Activated T-helper 17 cell treated with anti-CD3 and anti-CD28 coated beads, Interleukin-2, amount 50 U/mL, for 72 hours (primary cell): ENCODE results near the gene KRT34. TPM values are rescaled to one million over a fixed set of nuclear protein-coding genes. Genes with fewer than 3 reads are reported as not detected.
"Not testable (repeated sequence)": the region's sequence is repeated elsewhere in the genome, so short reads cannot be mapped to it uniquely, and the experiment has no call there.

Source experiments
- ATAC-seq: fragments of 150-1000 bp; cut with Tn5 transposase; replicated peaks from 2 replicates; pipeline ENCODE4 v1.10.0; 2021; ENCODE audit warnings: mild to moderate bottlenecking, moderate library complexity
- H3K27ac Mint-ChIP-seq: one replicate; pipeline ENCODE4 v1.8.0; 2022; ENCODE audit warnings: mixed read lengths
- H3K27me3 Mint-ChIP-seq: one replicate; pipeline ENCODE4 v1.8.0; 2022; ENCODE audit warnings: mixed read lengths
- H3K36me3 Mint-ChIP-seq: one replicate; pipeline ENCODE4 v1.8.0; 2022; ENCODE audit warnings: low read depth, mild to moderate bottlenecking, mixed read lengths
- H3K4me1 Mint-ChIP-seq: one replicate; pipeline ENCODE4 v1.8.0; 2022; ENCODE audit warnings: mixed read lengths
- H3K4me3 Mint-ChIP-seq: one replicate; pipeline ENCODE4 v1.8.0; 2022; ENCODE audit warnings: mild to moderate bottlenecking, mixed read lengths
- H3K9me3 Mint-ChIP-seq: one replicate; pipeline ENCODE4 v1.8.0; 2022; ENCODE audit warnings: mixed read lengths
- total RNA-seq, 2 donors: library from RNA; stranded (reverse); gene quantifications; one replicate each; pipeline ENCODE4 v1.2.3, GENCODE V29; 2022

The KRT34 gene
- total RNA-seq, 2 donors from 2014 or later, result not detected

- Mint-ChIP-seq H3K27me3 (peaks cover 4% of the 10 kb centered on the region), H3K27ac (no peak overlapping the region), H3K4me3 (no peak overlapping the region), H3K4me1 (no peaks in the 10 kb centered on the region), H3K36me3 (no peaks in the 10 kb centered on the region), H3K9me3 (no peaks in the 10 kb centered on the region)
- no peak for ATAC-seq
These were observed 11.7 kb upstream of the KRT34 start for GRCh38 chr17:41393826-41394225.

DNA sequence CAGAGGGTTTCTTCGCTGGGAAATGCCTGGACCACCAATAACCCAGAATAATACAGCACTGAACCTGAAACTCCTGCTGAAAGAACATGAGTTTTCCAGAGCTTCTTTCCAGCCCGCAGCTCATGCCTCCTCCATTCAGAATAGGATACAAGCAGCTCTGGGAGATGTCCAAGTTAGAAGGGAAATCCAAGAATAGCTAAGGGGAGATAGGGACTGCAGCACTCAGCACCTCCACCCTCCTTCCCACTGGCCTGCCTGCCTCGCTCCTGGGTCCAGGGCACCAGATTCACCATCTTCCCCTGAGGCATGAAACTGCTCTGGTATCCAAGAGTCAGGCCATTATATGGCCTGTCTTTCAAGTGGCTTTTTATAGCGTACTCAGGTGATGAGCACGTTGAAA is 11.2 kb upstream of the KRT34 start:
- Mint-ChIP-seq H3K9me3 (no peaks in the 10 kb centered on the region), H3K27ac (peak overlapping the region; percentile 46), H3K4me1 (peaks cover 4% of the 10 kb centered on the region), H3K4me3 (no peak overlapping the region), H3K27me3 (peaks cover 4% of the 10 kb centered on the region), H3K36me3 (no peaks in the 10 kb centered on the region)
- ATAC-seq, result no peak

DNA sequence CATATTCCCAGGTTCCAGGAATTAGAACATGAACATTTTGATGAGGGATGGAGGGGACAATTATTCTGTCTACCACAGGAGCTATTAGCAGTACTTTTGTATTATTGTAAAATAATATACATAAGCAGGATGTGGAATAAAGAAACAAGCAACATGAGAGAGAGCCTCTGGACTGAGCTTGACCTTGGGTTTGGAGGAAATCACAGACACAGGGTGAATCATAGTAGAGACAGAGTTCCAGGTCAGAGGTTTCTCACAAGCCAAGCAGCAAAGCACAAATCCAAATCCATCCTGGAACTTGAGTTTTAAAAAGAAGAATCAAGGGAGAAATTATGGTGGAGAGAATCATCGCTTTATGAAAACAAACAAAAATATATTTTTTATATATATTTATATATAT is 10.2 kb upstream of the KRT34 start:
- no peak for ATAC-seq
- Mint-ChIP-seq H3K4me3 (no peak overlapping the region), H3K27me3 (peaks cover 4% of the 10 kb centered on the region), H3K27ac (no peak overlapping the region), H3K4me1 (peaks cover 5% of the 10 kb centered on the region), H3K36me3 (no peaks in the 10 kb centered on the region), H3K9me3 (no peaks in the 10 kb centered on the region)

- Mint-ChIP-seq H3K9me3 (peaks cover 3% of the 10 kb centered on the region), H3K27me3 (peaks cover 4% of the 10 kb centered on the region), H3K36me3 (no peaks in the 10 kb centered on the region), H3K27ac (no peak overlapping the region), H3K4me1 (peaks cover 5% of the 10 kb centered on the region), H3K4me3 (no peak overlapping the region)
- no peak for ATAC-seq
These were observed 9.4 kb upstream of the KRT34 start for GRCh38 chr17:41391535-41391934.

- ATAC-seq, result no peak
- peaks cover 7% of the 10 kb centered on the region for H3K27me3 Mint-ChIP-seq
- H3K36me3 Mint-ChIP-seq, result no peaks in the 10 kb centered on the region
- H3K4me1 Mint-ChIP-seq, result peaks cover 5% of the 10 kb centered on the region
- H3K27ac Mint-ChIP-seq, result no peak overlapping the region
- peaks cover 7% of the 10 kb centered on the region for H3K9me3 Mint-ChIP-seq
- H3K4me3 Mint-ChIP-seq, result no peak overlapping the region
These were observed 8.4 kb upstream of the KRT34 start for GRCh38 chr17:41390411-41390938.

GRCh38 chr17:41387670-41388069 is 5.6 kb upstream of the KRT34 start:
- H3K27me3 Mint-ChIP-seq, result peaks cover 7% of the 10 kb centered on the region
- no peak overlapping the region for H3K27ac Mint-ChIP-seq
- ATAC-seq, result no peak
- H3K36me3 Mint-ChIP-seq, result no peaks in the 10 kb centered on the region
- H3K9me3 Mint-ChIP-seq, result peaks cover 7% of the 10 kb centered on the region
- H3K4me1 Mint-ChIP-seq, result peaks cover 5% of the 10 kb centered on the region
- H3K4me3 Mint-ChIP-seq, result no peak overlapping the region

DNA sequence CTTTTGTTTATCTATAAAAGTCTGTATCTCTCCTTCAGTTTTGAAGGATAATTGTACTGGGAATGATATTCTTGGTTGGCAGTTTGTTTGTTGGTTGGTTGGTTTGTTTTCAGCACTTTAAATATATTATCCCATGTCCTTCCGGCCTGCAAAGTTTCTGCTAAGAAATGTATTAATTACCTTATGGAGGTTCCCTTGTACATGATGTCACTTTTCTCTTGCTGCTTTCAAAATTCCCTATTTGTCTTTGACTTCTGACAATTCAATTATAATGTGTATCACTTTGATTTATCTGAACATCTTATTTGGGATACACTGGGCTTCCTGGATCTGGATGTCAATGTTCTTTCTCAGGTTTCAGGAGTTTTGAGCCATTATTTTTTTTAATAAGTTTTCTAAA is 4.1 kb upstream of the KRT34 start:
- Mint-ChIP-seq H3K27me3 (peaks cover 7% of the 10 kb centered on the region), H3K36me3 (no peaks in the 10 kb centered on the region), H3K27ac (no peak overlapping the region), H3K4me1 (peaks cover 5% of the 10 kb centered on the region), H3K9me3 (peaks cover 7% of the 10 kb centered on the region), H3K4me3 (no peak overlapping the region)
- no peak for ATAC-seq

- Mint-ChIP-seq H3K36me3 (no peaks in the 10 kb centered on the region), H3K4me3 (no peak overlapping the region), H3K4me1 (peaks cover 4% of the 10 kb centered on the region), H3K27me3 (peaks cover 3% of the 10 kb centered on the region), H3K9me3 (peaks cover 7% of the 10 kb centered on the region), H3K27ac (no peak overlapping the region)
- ATAC-seq, result no peak
These were observed 1.6 kb upstream of the KRT34 start for GRCh38 chr17:41383690-41384089.

GRCh38 chr17:41382394-41382793 is 288 bp upstream of the KRT34 start:
- H3K4me3 Mint-ChIP-seq, result no peak overlapping the region

GRCh38 chr17:41380091-41380490 is 2.0 kb downstream of the KRT34 start:
- not testable (repeated sequence) for H3K9me3 Mint-ChIP-seq, H3K36me3 Mint-ChIP-seq, H3K27me3 Mint-ChIP-seq, H3K4me3 Mint-ChIP-seq, H3K27ac Mint-ChIP-seq, H3K4me1 Mint-ChIP-seq, ATAC-seq

More at GRCh38 chr17:41382394-41382793, 288 bp upstream of the KRT34 start:
- Mint-ChIP-seq H3K4me1 (no peaks in the 10 kb centered on the region), H3K27ac (no peak overlapping the region), H3K36me3 (no peaks in the 10 kb centered on the region), H3K27me3 (peaks cover 3% of the 10 kb centered on the region), H3K9me3 (peaks cover 7% of the 10 kb centered on the region)
- no peak for ATAC-seq

DNA sequence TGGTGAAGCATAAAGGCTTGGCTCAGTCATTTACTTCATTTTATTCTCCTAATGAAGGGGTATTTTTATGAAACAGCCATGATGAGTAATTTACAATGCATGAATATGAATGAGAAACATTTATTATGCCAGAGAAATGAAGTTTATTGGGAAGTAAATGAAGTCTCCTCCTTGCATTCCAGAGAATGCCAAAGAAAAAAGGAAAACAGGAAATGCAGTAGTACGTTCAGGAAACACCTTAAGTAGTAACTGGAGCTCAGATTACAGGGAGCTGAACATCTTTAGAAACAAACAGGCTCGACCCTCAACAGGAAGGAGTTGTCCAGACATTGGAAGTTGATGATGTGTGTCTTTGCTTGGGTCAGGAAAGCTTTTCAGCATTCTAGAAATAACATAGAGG is 4.6 kb downstream of the KRT34 start:
- Mint-ChIP-seq H3K27me3 (no peaks in the 10 kb centered on the region), H3K27ac (no peak overlapping the region), H3K9me3 (peaks cover 11% of the 10 kb centered on the region), H3K36me3 (no peaks in the 10 kb centered on the region), H3K4me1 (no peaks in the 10 kb centered on the region), H3K4me3 (no peak overlapping the region)
- no peak for ATAC-seq

- Mint-ChIP-seq H3K27ac (no peak within 1 kb of the TSS), H3K27me3 (no peaks in the 10 kb centered on the region), H3K4me1 (no peaks in the 10 kb centered on the region), H3K4me3 (no peak within 1 kb of the TSS), H3K36me3 (no peaks in the 10 kb centered on the region), H3K9me3 (peaks cover 6% of the 10 kb centered on the region)
- no peak for ATAC-seq
These were observed 12.4 kb downstream of the KRT34 start, which contains the start of gene KRT33B for GRCh38 chr17:41369713-41370112. KRT33B (minus strand) TSS chr17:41369813; CDS start chr17:41369750, 63 bp downstream.

DNA sequence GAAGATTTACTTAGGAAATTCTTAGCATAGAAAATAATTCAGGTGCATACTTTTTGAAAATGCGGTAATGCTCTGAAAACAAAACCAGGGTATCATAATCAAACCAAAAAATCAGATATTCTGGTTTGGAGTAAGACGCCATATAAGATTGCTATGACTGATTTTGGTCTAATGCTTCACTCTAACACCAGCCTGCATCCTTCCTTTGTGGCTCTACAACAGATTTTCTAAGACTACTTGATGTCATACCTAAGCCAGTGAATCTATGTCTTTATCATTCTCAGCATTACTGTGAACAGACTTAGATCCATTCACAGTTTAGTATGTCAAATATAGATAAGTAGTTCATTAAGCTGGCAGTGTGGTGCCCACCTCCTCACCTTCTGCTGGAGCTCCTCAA is 13.1 kb downstream of the KRT34 start:
- Mint-ChIP-seq H3K27ac (no peak overlapping the region), H3K9me3 (peaks cover under 1% of the 10 kb centered on the region), H3K4me3 (no peak overlapping the region), H3K4me1 (no peaks in the 10 kb centered on the region), H3K27me3 (no peaks in the 10 kb centered on the region), H3K36me3 (no peaks in the 10 kb centered on the region)
- no peak for ATAC-seq

DNA sequence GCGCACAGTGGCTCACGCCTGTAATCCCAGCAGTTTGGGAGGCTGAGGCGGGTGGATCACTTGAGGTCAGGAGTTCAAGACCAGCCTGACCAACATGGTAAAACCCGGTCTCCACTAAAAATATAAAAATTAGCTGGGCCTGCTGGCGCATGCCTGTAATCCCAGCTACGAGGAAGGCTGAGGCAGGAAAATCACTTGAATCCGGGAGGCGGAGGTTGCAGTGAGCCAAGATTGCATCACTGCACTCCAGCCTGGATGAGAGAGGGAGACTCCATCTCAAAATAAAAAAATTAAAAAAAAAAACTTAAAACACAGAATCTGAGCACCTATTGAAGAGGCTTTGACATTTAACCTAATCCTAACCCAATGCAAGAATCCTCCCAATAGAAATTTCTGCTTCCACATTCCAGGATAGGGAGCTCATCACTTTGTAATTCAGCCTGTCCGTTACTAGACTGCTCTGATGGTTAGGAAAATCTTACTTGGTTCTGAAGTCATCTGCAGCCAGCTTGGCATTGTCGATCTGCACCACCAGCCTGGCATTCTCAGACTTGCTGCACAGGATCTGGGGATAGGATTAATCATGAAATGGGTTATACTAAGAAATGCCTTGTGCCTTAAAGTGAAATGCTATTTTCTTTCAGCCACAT is 14.6 kb downstream of the KRT34 start:
- no peaks in the 10 kb centered on the region for H3K36me3 Mint-ChIP-seq
- no peak overlapping the region for H3K27ac Mint-ChIP-seq
- no peaks in the 10 kb centered on the region for H3K9me3 Mint-ChIP-seq
- no peak for ATAC-seq
- H3K4me1 Mint-ChIP-seq, result no peaks in the 10 kb centered on the region
- no peak overlapping the region for H3K4me3 Mint-ChIP-seq
- H3K27me3 Mint-ChIP-seq, result no peaks in the 10 kb centered on the region

DNA sequence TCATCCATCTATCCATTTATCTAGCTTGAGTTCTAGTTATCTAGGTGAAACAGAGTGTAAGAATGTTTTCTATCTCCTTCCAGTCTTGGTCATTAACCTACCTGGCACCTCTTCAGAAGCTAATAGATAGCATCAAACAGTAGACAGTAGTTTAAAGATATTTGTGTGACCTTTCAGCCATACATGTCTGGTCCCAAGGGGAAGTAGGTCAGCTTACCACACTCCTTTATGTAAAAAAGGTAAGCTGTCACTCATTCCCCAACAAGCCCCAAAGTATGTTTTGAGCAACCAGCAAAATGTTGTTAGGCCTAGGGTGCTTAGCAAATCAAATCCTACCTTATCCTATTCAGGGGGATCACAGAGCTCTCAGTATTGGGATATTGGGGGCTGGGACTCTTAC is 16.0 kb downstream of the KRT34 start:
- Mint-ChIP-seq H3K9me3 (no peaks in the 10 kb centered on the region), H3K27me3 (no peaks in the 10 kb centered on the region), H3K4me3 (no peak overlapping the region), H3K36me3 (no peaks in the 10 kb centered on the region), H3K4me1 (no peaks in the 10 kb centered on the region), H3K27ac (no peak overlapping the region)
- no peak for ATAC-seq
